Mesodermal cell (in vitro differentiated cells): ENCODE results near the gene SPATA45.

Source experiments
- H3K27ac ChIP-seq: 2 replicates; pipeline ENCODE4 v1.7.0; 2013; ENCODE audit warnings: mild to moderate bottlenecking, low read depth, low read length, moderate library complexity; ENCODE audit not compliant: severe bottlenecking
- H3K36me3 ChIP-seq: 2 replicates; pipeline ENCODE4 v1.7.1; 2013; ENCODE audit warnings: mild to moderate bottlenecking, low read length, moderate library complexity; ENCODE audit not compliant: control insufficient read depth, insufficient read depth
- H3K4me1 ChIP-seq: one replicate; pipeline ENCODE4 v1.7.1; 2013; ENCODE audit warnings: mild to moderate bottlenecking, low read length; ENCODE audit not compliant: insufficient read depth, control insufficient read depth, poor library complexity, severe bottlenecking
- H3K4me3 ChIP-seq: 2 replicates; pipeline ENCODE4 v1.7.0; 2013; ENCODE audit warnings: low read length, control low read depth, mild to moderate bottlenecking; ENCODE audit not compliant: insufficient read depth, poor library complexity, severe bottlenecking; ENCODE audit errors: extremely low read depth
- H3K9me3 ChIP-seq: 2 replicates; pipeline ENCODE4 v1.7.1; 2013; ENCODE audit warnings: mild to moderate bottlenecking, low read length, moderate library complexity; ENCODE audit not compliant: control insufficient read depth
- WGBS, 2 experiments: methylation state at CpG; one replicate each; pipeline ENCODE4 v1.1.5; 2013; ENCODE audit warnings: missing lambda C conversion rate in 2 of 2; ENCODE audit not compliant: insufficient coverage in 2 of 2; 5-methylcytosine and 5-hydroxymethylcytosine counted together

Gene SPATA45

GRCh38 chr1:212805767-212806166, 41.7 kb downstream of the SPATA45 start:
- peaks cover 13% of the 10 kb centered on the region for H3K36me3 ChIP-seq
- no peaks in the 10 kb centered on the region for H3K4me1 ChIP-seq
- no CpG with 5 or more reads among the region's 3 CpGs for WGBS, 2 experiments
- H3K27ac ChIP-seq, result no peak overlapping the region
- no peak overlapping the region for H3K4me3 ChIP-seq
- H3K9me3 ChIP-seq, result no peaks in the 10 kb centered on the region

GRCh38 chr1:212797681-212798080, 49.8 kb downstream of the SPATA45 start:
- Histone ChIP-seq H3K36me3 (peaks cover 29% of the 10 kb centered on the region), H3K9me3 (no peaks in the 10 kb centered on the region), H3K27ac (no peak overlapping the region), H3K4me3 (no peak overlapping the region), H3K4me1 (peaks cover 13% of the 10 kb centered on the region)
- 100% methylated on average over 1 of the region's 3 CpGs; no CpG with 5 or more reads in 1 of the 2 experiments for WGBS, 2 experiments

- WGBS, 2 experiments, result 67% methylated on average over 1 of the region's 1 CpG; no CpG with 5 or more reads in 1 of the 2 experiments
- H3K9me3 ChIP-seq, result no peaks in the 10 kb centered on the region
Observed at GRCh38 chr1:212794561-212795014, 52.9 kb downstream of the SPATA45 start.

GRCh38 chr1:212792396-212792908, 55.0 kb downstream of the SPATA45 start:
- peaks cover 20% of the 10 kb centered on the region for H3K4me1 ChIP-seq
- H3K9me3 ChIP-seq, result no peaks in the 10 kb centered on the region
- WGBS, 2 experiments, result 0 to 28% methylated on average over 5 to 6 of the region's 16 CpGs
- H3K27ac ChIP-seq, result peak overlapping the region; percentile 84
- peaks cover 17% of the 10 kb centered on the region for H3K36me3 ChIP-seq
- H3K4me3 ChIP-seq, result peak overlapping the region; percentile 80

More at GRCh38 chr1:212794561-212795014, 52.9 kb downstream of the SPATA45 start:
- Histone ChIP-seq H3K4me1 (peaks cover 20% of the 10 kb centered on the region), H3K36me3 (peaks cover 22% of the 10 kb centered on the region), H3K27ac (peak overlapping the region; percentile 83), H3K4me3 (no peak overlapping the region)

GRCh38 chr1:212791676-212792395, 55.6 kb downstream of the SPATA45 start, which contains the start of the genes NSL1 and TATDN3:
NSL1 (minus strand) TSS chr1:212791777; CDS start chr1:212791763, 14 bp downstream.
TATDN3 (plus strand) TSS chr1:212791894; CDS start chr1:212791922, 28 bp downstream.
- Histone ChIP-seq H3K4me3 (peak within 1 kb of the TSS; percentile 80), H3K9me3 (no peaks in the 10 kb centered on the region), H3K27ac (peak within 1 kb of the TSS; percentile 84), H3K36me3 (peaks cover 16% of the 10 kb centered on the region), H3K4me1 (peaks cover 20% of the 10 kb centered on the region)
- WGBS, 2 experiments, result 0% methylated on average over 37 to 44 of the region's 46 CpGs

GRCh38 chr1:212791261-212791675, 56.2 kb downstream of the SPATA45 start:
- H3K27ac ChIP-seq, result peak overlapping the region; percentile 68
- H3K36me3 ChIP-seq, result peaks cover 17% of the 10 kb centered on the region
- 0% methylated on average over 20 to 21 of the region's 22 CpGs for WGBS, 2 experiments

GRCh38 chr1:212785871-212786270, 61.6 kb downstream of the SPATA45 start:
- WGBS, 2 experiments, result no CpG with 5 or more reads among the region's 1 CpG
- H3K4me1 ChIP-seq, result peaks cover 14% of the 10 kb centered on the region
- peaks cover 41% of the 10 kb centered on the region for H3K36me3 ChIP-seq
- no peak overlapping the region for H3K4me3 ChIP-seq
- H3K9me3 ChIP-seq, result no peaks in the 10 kb centered on the region
- no peak overlapping the region for H3K27ac ChIP-seq

More at GRCh38 chr1:212791261-212791675, 56.2 kb downstream of the SPATA45 start:
- Histone ChIP-seq H3K4me1 (peaks cover 20% of the 10 kb centered on the region), H3K4me3 (peak overlapping the region; percentile 80), H3K9me3 (no peaks in the 10 kb centered on the region)

GRCh38 chr1:212783976-212784375, 63.5 kb downstream of the SPATA45 start:
- H3K9me3 ChIP-seq, result no peaks in the 10 kb centered on the region
- H3K36me3 ChIP-seq, result peaks cover 48% of the 10 kb centered on the region
- WGBS, 2 experiments, result no CpG with 5 or more reads among the region's 1 CpG
- peaks cover 7% of the 10 kb centered on the region for H3K4me1 ChIP-seq
- no peak overlapping the region for H3K27ac ChIP-seq
- no peak overlapping the region for H3K4me3 ChIP-seq

- Histone ChIP-seq H3K36me3 (peaks cover 50% of the 10 kb centered on the region), H3K4me1 (peaks cover 7% of the 10 kb centered on the region), H3K9me3 (no peaks in the 10 kb centered on the region), H3K27ac (peak overlapping the region; percentile 52), H3K4me3 (no peak overlapping the region)
- WGBS, 2 experiments, result 100% methylated on average over 1 of the region's 3 CpGs; no CpG with 5 or more reads in 1 of the 2 experiments
Observed at GRCh38 chr1:212782422-212783154, 64.9 kb downstream of the SPATA45 start.

GRCh38 chr1:212781225-212781624, 66.2 kb downstream of the SPATA45 start:
- Histone ChIP-seq H3K27ac (no peak overlapping the region), H3K4me3 (no peak overlapping the region), H3K36me3 (peaks cover 47% of the 10 kb centered on the region), H3K9me3 (no peaks in the 10 kb centered on the region), H3K4me1 (peaks cover 7% of the 10 kb centered on the region)
- WGBS, 2 experiments, result no CpG with 5 or more reads among the region's 2 CpGs
